Urinary bladder (tissue), 4 donors: ENCODE measurements around the gene CD86. TPM values are rescaled to one million over a fixed set of nuclear protein-coding genes. Genes with fewer than 3 reads are reported as not detected.
"Not testable (repeated sequence)": the region's sequence is repeated elsewhere in the genome, so short reads cannot be mapped to it uniquely, and the experiment has no call there.

ENCODE experiments used
- DNase-seq: peaks from one replicate; pipeline ENCODE4 v3.0.0-alpha.2; 2015; ENCODE audit errors: extremely low spot score
- H3K27ac ChIP-seq: one replicate; pipeline ENCODE4 v1.5.1; 2013; ENCODE audit warnings: low read depth, mild to moderate bottlenecking, moderate library complexity
- H3K36me3 ChIP-seq: one replicate; pipeline ENCODE4 v1.6.1; 2013; ENCODE audit warnings: mild to moderate bottlenecking, moderate library complexity; ENCODE audit not compliant: insufficient read depth
- H3K4me1 ChIP-seq: one replicate; pipeline ENCODE4 v1.6.1; 2013; ENCODE audit warnings: mild to moderate bottlenecking, moderate library complexity; ENCODE audit not compliant: insufficient read depth
- H3K4me3 ChIP-seq: one replicate; pipeline ENCODE4 v1.5.1; 2013; ENCODE audit warnings: low read depth, low read length
- WGBS: extraction: QIAGEN DNeasy Blood & Tissue Kit; methylation state at CpG from one replicate; pipeline ENCODE4 v1.1.7; 2013; 5-methylcytosine and 5-hydroxymethylcytosine counted together
- polyA plus RNA-seq: library from polyadenylated mRNA; stranded (reverse); fragments of 200-250 nt; gene quantifications from one replicate; pipeline ENCODE4 v1.2.3, GENCODE V29; 2013
- total RNA-seq: library from RNA; depleted of rRNA; stranded (reverse); fragments of >200 nt; gene quantifications from one replicate; pipeline ENCODE4 v1.2.3, GENCODE V29; 2014
- donor health status: healthy with polysubstance abuse.
- donor health status: healthy.

The CD86 gene
- total and polyA plus RNA-seq, 2 donors = 3.4 to 6.1 TPM

- Histone ChIP-seq H3K36me3 (peaks cover 3% of the 10 kb centered on the region), H3K27ac (no peak overlapping the region), H3K4me3 (no peak overlapping the region), H3K4me1 (no peaks in the 10 kb centered on the region)
- no peak for DNase-seq
- WGBS = 72% methylated on average over 3 of the region's 3 CpGs
Measured at GRCh38 chr3:122030381-122031122, 24.6 kb upstream of the CD86 start.

GRCh38 chr3:122031123-122031468, 24.1 kb upstream of the CD86 start:
- Histone ChIP-seq H3K4me3 (no peak overlapping the region), H3K27ac (no peak overlapping the region), H3K4me1 (no peaks in the 10 kb centered on the region), H3K36me3 (peaks cover 3% of the 10 kb centered on the region)
- DNase-seq = no peak
- 81% methylated on average over 1 of the region's 1 CpG for WGBS

- DNase-seq = no peak
- H3K36me3 ChIP-seq = peaks cover 3% of the 10 kb centered on the region
- H3K27ac ChIP-seq = no peak overlapping the region
- 71% methylated on average over 1 of the region's 1 CpG for WGBS
- H3K4me3 ChIP-seq = no peak overlapping the region
- H3K4me1 ChIP-seq = no peaks in the 10 kb centered on the region
Measured at GRCh38 chr3:122032531-122032930, 22.6 kb upstream of the CD86 start.

GRCh38 chr3:122033023-122033422, 22.1 kb upstream of the CD86 start:
- Histone ChIP-seq H3K4me1 (no peaks in the 10 kb centered on the region), H3K27ac (no peak overlapping the region), H3K36me3 (peaks cover 3% of the 10 kb centered on the region), H3K4me3 (no peak overlapping the region)
- 67% methylated on average over 1 of the region's 1 CpG for WGBS
- DNase-seq = no peak

- H3K4me3 ChIP-seq, DNase-seq, H3K27ac ChIP-seq, H3K36me3 ChIP-seq, H3K4me1 ChIP-seq: not testable (repeated sequence)
- WGBS = 86% methylated on average over 9 of the region's 16 CpGs
Measured at GRCh38 chr3:122047296-122047695, 7.9 kb upstream of the CD86 start.

GRCh38 chr3:122047773-122048172, 7.4 kb upstream of the CD86 start:
- not testable (repeated sequence) for H3K36me3 ChIP-seq, H3K4me1 ChIP-seq, DNase-seq, H3K27ac ChIP-seq, H3K4me3 ChIP-seq
- WGBS = 93% methylated on average over 11 of the region's 11 CpGs

- WGBS = 78% methylated on average over 3 of the region's 3 CpGs
- DNase-seq = no peak
- H3K36me3 ChIP-seq = no peaks in the 10 kb centered on the region
- H3K4me3 ChIP-seq = no peak overlapping the region
- H3K27ac ChIP-seq = no peak overlapping the region
- no peaks in the 10 kb centered on the region for H3K4me1 ChIP-seq
Measured at GRCh38 chr3:122052968-122053367, 2.2 kb upstream of the CD86 start.

- DNase-seq = no peak
- Histone ChIP-seq H3K36me3 (no peaks in the 10 kb centered on the region), H3K4me3 (no peak overlapping the region), H3K27ac (no peak overlapping the region), H3K4me1 (no peaks in the 10 kb centered on the region)
- 86% methylated on average over 2 of the region's 2 CpGs for WGBS
Measured at GRCh38 chr3:122057671-122058070, 2.5 kb downstream of the CD86 start.

GRCh38 chr3:122058294-122058693, 3.1 kb downstream of the CD86 start:
- Histone ChIP-seq H3K27ac (no peak overlapping the region), H3K36me3 (no peaks in the 10 kb centered on the region)
- WGBS = 88% methylated on average over 1 of the region's 1 CpG

GRCh38 chr3:122060040-122060698, 5.0 kb downstream of the CD86 start:
- no peaks in the 10 kb centered on the region for H3K4me1 ChIP-seq
- no peak overlapping the region for H3K4me3 ChIP-seq
- no peaks in the 10 kb centered on the region for H3K36me3 ChIP-seq
- H3K27ac ChIP-seq = no peak overlapping the region
- 76% methylated on average over 6 of the region's 6 CpGs for WGBS
- no peak for DNase-seq

More at GRCh38 chr3:122058294-122058693, 3.1 kb downstream of the CD86 start:
- no peak for DNase-seq
- no peak overlapping the region for H3K4me3 ChIP-seq
- no peaks in the 10 kb centered on the region for H3K4me1 ChIP-seq

- Histone ChIP-seq H3K4me1 (no peaks in the 10 kb centered on the region), H3K4me3 (no peak overlapping the region), H3K36me3 (no peaks in the 10 kb centered on the region), H3K27ac (no peak overlapping the region)
- DNase-seq = no peak
- 51% methylated on average over 1 of the region's 1 CpG for WGBS
Measured at GRCh38 chr3:122063908-122064307, 8.7 kb downstream of the CD86 start.

GRCh38 chr3:122064326-122064725, 9.2 kb downstream of the CD86 start:
- Histone ChIP-seq H3K4me1 (no peaks in the 10 kb centered on the region), H3K4me3 (no peak overlapping the region), H3K36me3 (no peaks in the 10 kb centered on the region), H3K27ac (no peak overlapping the region)
- no peak for DNase-seq
- 82% methylated on average over 4 of the region's 4 CpGs for WGBS

GRCh38 chr3:122066331-122067213, 11.4 kb downstream of the CD86 start:
- H3K27ac ChIP-seq = no peak overlapping the region

GRCh38 chr3:122067214-122067550, 12.0 kb downstream of the CD86 start:
- no peak overlapping the region for H3K27ac ChIP-seq
- no peak for DNase-seq
- no peaks in the 10 kb centered on the region for H3K36me3 ChIP-seq
- WGBS = 60% methylated on average over 5 of the region's 5 CpGs
- H3K4me3 ChIP-seq = no peak overlapping the region
- H3K4me1 ChIP-seq = no peaks in the 10 kb centered on the region

More at GRCh38 chr3:122066331-122067213, 11.4 kb downstream of the CD86 start:
- no peaks in the 10 kb centered on the region for H3K4me1 ChIP-seq
- H3K36me3 ChIP-seq = no peaks in the 10 kb centered on the region
- H3K4me3 ChIP-seq = no peak overlapping the region
- DNase-seq = no peak
- WGBS = 49% methylated on average over 6 of the region's 6 CpGs
